NCI-H2081 treated with DMSO at 0.1 percent for 48 hours (cell line): ENCODE measurements around the gene AKAP6.

Experiments
- DNase-seq: peaks from one replicate; lab custom pipeline; 2025; lab: John Stamatoyannopoulos, UW

The AKAP6 gene

DNA sequence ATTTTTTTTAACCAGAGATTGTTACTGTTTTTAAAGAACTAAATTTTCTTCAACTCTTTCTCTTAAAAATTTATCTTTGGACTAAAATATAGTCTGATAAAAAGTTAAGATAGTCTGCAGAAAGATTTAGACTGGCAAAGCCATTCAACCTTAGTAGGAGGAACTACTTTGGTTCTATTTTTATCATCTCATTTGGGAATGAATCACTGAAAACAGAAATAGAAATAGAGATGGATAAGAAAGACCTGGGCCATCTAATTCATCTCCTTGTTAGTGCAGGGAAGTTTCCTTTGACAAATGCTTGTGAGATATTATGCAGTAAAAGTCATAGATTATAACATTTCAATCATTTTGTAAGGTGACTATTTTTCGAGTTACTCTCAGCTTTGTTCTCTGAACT lies 346.3 kb downstream of the AKAP6 start:
- no peak for DNase-seq

DNA sequence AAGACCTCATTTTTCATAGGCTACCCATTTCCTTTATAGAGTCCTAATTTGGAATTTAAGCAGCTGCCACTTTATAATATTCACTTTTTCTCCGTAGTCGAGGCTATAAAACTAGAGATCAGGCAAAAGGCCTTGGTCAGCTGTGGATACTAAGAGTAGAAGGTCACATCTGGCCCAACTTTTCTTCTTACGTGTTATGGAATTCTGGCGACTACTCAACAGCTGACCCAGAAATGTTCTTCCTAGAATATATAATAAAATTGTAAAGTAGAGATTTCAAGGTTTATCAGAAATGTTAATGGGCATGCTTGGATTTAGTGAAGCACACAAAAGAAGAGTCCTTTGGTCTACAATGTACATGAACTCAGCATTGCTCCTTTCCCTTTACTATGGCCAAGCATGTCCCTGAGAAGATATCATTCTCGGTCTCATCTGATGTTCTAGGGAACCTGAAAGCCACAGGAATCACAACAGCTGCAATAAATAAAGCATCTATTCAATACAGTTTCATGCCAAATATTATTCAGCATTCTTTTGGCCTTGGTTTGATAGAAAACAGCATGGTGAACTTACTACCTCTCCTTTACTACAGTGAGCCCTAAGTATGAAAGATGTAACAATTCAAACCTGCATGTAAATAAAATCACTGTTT lies 348.2 kb downstream of the AKAP6 start:
- no peak for DNase-seq

DNA sequence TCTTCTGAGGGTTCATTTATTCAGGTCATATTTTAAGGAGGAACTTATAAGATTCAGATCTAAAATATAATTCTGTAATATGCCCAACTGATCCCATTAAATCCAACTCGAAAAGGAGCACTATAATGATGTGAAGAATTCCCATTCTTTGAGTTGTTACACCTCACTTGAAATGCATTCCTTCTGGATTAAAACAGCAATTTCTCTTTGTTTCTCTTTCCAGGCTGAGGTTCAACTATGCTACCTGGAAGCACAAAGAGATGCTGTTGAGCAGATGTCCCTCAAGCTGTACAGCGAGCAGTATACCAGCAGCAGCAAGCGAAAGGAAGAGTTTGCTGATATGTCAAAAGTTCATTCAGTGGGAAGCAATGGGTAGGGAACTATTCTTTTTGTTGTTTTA lies 349.0 kb downstream of the AKAP6 start:
- DNase-seq, result no peak

GRCh38 chr14:32679927-32680612 lies 351.0 kb downstream of the AKAP6 start:
- no peak for DNase-seq

GRCh38 chr14:32681598-32681997 lies 352.5 kb downstream of the AKAP6 start:
- DNase-seq, result no peak

- DNase-seq, result no peak
Measured at GRCh38 chr14:32682214-32682613, 353.1 kb downstream of the AKAP6 start.

GRCh38 chr14:32683679-32684078 lies 354.6 kb downstream of the AKAP6 start:
- DNase-seq, result no peak

GRCh38 chr14:32688941-32689340 lies 359.8 kb downstream of the AKAP6 start:
- no peak for DNase-seq

GRCh38 chr14:32692441-32692840 lies 363.3 kb downstream of the AKAP6 start:
- no peak for DNase-seq

- DNase-seq, result no peak
Measured at GRCh38 chr14:32693114-32693513, 364.0 kb downstream of the AKAP6 start.

- no peak for DNase-seq
Measured at GRCh38 chr14:32694795-32695449, 365.8 kb downstream of the AKAP6 start.

- no peak for DNase-seq
Measured at GRCh38 chr14:32696325-32697091, 367.4 kb downstream of the AKAP6 start.

GRCh38 chr14:32697114-32697513 lies 368.0 kb downstream of the AKAP6 start:
- no peak for DNase-seq

DNA sequence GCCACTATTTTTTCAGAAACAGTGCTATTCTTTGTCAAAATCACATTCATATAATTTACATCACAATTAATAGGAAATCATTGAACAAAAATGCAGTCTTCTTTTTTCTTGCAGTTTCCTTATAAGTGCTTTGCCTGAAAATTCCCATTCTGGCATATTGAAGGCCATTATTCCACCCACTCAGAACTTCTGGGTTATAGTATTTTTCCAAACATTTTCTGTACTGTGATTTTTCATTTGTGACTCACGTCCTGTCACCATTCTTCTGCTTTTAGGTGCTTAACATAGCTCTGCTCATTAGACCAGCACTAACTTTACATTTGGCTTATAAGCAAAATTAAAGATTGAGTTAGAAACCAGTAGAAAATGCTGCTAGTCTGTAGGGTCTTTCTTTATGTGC lies 368.6 kb downstream of the AKAP6 start:
- DNase-seq, result no peak

GRCh38 chr14:32698831-32699230 lies 369.7 kb downstream of the AKAP6 start:
- no peak for DNase-seq

- DNase-seq, result no peak
Measured at GRCh38 chr14:32701475-32701874, 372.4 kb downstream of the AKAP6 start.

GRCh38 chr14:32702088-32702487 lies 373.0 kb downstream of the AKAP6 start:
- DNase-seq, result no peak

- no peak for DNase-seq
Measured at GRCh38 chr14:32702562-32702961, 373.5 kb downstream of the AKAP6 start.

GRCh38 chr14:32703183-32703621 lies 374.1 kb downstream of the AKAP6 start:
- no peak for DNase-seq

DNA sequence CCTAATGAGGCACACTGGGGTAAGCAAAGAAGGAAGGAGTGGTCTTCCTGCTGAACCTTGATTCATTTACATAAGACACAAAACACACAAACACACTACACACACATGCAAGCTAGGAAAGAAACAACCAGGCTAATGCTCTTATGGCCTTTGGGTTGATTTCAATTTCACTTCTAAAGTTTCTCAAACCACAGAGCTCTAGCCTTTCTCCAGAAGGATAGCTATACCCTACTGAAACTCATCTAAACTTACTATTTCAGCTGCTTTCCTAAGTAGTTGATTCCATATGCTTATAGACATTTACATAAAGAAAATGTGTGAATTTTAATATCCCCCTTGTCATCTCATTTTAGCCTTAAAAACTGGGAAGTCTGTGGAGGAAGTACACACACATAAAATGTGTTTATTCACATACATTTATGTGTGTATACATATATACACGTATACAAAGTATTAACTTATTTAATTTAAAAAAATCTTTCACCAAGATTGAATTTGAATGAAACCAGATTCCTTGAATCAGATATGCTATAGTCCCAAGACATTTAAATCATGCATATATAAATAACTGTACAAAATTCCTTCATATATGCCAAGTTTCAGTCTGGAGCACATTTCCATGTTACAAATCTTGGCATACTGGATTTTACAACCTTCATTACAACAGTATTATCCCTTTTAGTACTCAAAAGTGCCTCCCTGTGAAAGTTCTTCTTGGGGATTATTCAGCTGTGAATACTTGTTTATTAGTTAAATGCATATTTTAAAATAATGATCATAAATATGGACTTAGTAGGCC lies 377.8 kb downstream of the AKAP6 start:
- DNase-seq, result no peak

- DNase-seq, result no peak
Measured at GRCh38 chr14:32707742-32708500, 378.8 kb downstream of the AKAP6 start.
